ENCODE measurements around the gene CADM1.

Gene CADM1

GRCh38 chr11:115276799-115277198 lies 227.4 kb downstream of the CADM1 start:
- H3K27ac Mint-ChIP-seq: no peak overlapping the region
- no peak overlapping the region for H3K4me3 Mint-ChIP-seq
- H3K27me3 Mint-ChIP-seq: no peaks in the 10 kb centered on the region
- no peaks in the 10 kb centered on the region for H3K4me1 Mint-ChIP-seq (ENCODE audit: low read depth)
- intact Hi-C loops (cut with micrococcal nuclease): no loop called here
- no peaks in the 10 kb centered on the region for H3K9me3 Mint-ChIP-seq
- H3K36me3 Mint-ChIP-seq (ENCODE audit: low read depth): no peaks in the 10 kb centered on the region

DNA sequence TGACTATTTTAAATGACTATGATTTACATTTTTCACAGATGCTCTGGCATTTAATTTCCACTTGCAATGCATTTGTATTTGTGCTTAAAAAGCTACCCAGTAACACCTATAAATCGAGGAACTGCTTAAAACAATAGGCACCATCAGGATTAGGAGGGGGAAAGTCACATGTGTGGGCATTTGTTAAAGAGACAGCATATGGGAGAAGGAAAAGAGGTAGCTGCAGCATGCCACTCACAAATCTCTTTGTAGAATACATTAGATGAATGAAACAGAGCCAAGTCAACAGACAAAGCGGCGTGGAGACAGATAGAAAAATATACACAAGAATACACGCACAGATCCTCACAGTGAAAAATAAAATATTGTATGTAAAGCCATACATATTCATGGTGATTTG lies 228.0 kb downstream of the CADM1 start:
- H3K4me3 Mint-ChIP-seq: no peak overlapping the region
- intact Hi-C loops (cut with micrococcal nuclease): no loop called here
- H3K36me3 Mint-ChIP-seq (ENCODE audit: low read depth): no peaks in the 10 kb centered on the region
- no peaks in the 10 kb centered on the region for H3K4me1 Mint-ChIP-seq (ENCODE audit: low read depth)
- H3K27me3 Mint-ChIP-seq: no peaks in the 10 kb centered on the region
- H3K27ac Mint-ChIP-seq: no peak overlapping the region
- H3K9me3 Mint-ChIP-seq: no peaks in the 10 kb centered on the region

- no peaks in the 10 kb centered on the region for H3K4me1 Mint-ChIP-seq (ENCODE audit: low read depth)
- H3K36me3 Mint-ChIP-seq (ENCODE audit: low read depth): no peaks in the 10 kb centered on the region
- H3K27me3 Mint-ChIP-seq: no peaks in the 10 kb centered on the region
- no peaks in the 10 kb centered on the region for H3K9me3 Mint-ChIP-seq
- H3K27ac Mint-ChIP-seq: no peak overlapping the region
- intact Hi-C loops (cut with micrococcal nuclease): no loop called here
- no peak overlapping the region for H3K4me3 Mint-ChIP-seq
Observed at GRCh38 chr11:115275045-115275444, 229.2 kb downstream of the CADM1 start.

GRCh38 chr11:115272925-115273324 lies 231.3 kb downstream of the CADM1 start:
- no peaks in the 10 kb centered on the region for H3K9me3 Mint-ChIP-seq
- no peak overlapping the region for H3K4me3 Mint-ChIP-seq
- H3K36me3 Mint-ChIP-seq (ENCODE audit: low read depth): no peaks in the 10 kb centered on the region
- no peak overlapping the region for H3K27ac Mint-ChIP-seq
- no peaks in the 10 kb centered on the region for H3K27me3 Mint-ChIP-seq
- intact Hi-C loops (cut with micrococcal nuclease): no loop called here
- no peaks in the 10 kb centered on the region for H3K4me1 Mint-ChIP-seq (ENCODE audit: low read depth)

- intact Hi-C loops (cut with micrococcal nuclease): no loop called here
- H3K27ac Mint-ChIP-seq: no peak overlapping the region
- no peaks in the 10 kb centered on the region for H3K4me1 Mint-ChIP-seq (ENCODE audit: low read depth)
- no peak overlapping the region for H3K4me3 Mint-ChIP-seq
- no peaks in the 10 kb centered on the region for H3K27me3 Mint-ChIP-seq
- H3K36me3 Mint-ChIP-seq (ENCODE audit: low read depth): no peaks in the 10 kb centered on the region
- no peaks in the 10 kb centered on the region for H3K9me3 Mint-ChIP-seq
Observed at GRCh38 chr11:115271643-115272042, 232.6 kb downstream of the CADM1 start.

GRCh38 chr11:115269191-115269950 lies 234.8 kb downstream of the CADM1 start:
- Mint-ChIP-seq H3K4me3 (no peak overlapping the region), H3K4me1 (ENCODE audit: low read depth) (no peaks in the 10 kb centered on the region), H3K36me3 (ENCODE audit: low read depth) (no peaks in the 10 kb centered on the region), H3K27ac (no peak overlapping the region), H3K9me3 (no peaks in the 10 kb centered on the region), H3K27me3 (no peaks in the 10 kb centered on the region)
- intact Hi-C loops (cut with micrococcal nuclease): no loop called here

DNA sequence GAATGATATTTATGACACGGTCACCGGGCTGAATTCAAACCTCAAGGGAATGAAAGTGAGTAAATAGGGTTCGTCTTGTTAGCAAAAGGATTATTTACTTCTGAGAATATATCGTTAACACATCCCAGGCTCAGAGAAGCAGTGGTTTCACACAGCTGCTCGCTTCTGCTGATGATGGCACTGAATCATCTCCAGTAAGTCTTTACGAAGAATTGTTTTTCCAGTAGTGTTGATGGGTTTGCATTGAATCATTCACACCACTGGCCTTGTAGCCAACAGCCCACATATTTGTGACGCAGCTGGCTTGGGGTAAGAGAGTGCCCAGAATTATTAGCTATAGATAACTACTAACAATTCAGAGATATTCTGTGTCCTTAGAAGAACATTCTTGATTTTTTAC lies 236.3 kb downstream of the CADM1 start:
- intact Hi-C loops (cut with micrococcal nuclease): no loop called here
- no peaks in the 10 kb centered on the region for H3K9me3 Mint-ChIP-seq
- no peaks in the 10 kb centered on the region for H3K4me1 Mint-ChIP-seq (ENCODE audit: low read depth)
- H3K4me3 Mint-ChIP-seq: no peak overlapping the region
- H3K27me3 Mint-ChIP-seq: no peaks in the 10 kb centered on the region
- no peak overlapping the region for H3K27ac Mint-ChIP-seq
- no peaks in the 10 kb centered on the region for H3K36me3 Mint-ChIP-seq (ENCODE audit: low read depth)

DNA sequence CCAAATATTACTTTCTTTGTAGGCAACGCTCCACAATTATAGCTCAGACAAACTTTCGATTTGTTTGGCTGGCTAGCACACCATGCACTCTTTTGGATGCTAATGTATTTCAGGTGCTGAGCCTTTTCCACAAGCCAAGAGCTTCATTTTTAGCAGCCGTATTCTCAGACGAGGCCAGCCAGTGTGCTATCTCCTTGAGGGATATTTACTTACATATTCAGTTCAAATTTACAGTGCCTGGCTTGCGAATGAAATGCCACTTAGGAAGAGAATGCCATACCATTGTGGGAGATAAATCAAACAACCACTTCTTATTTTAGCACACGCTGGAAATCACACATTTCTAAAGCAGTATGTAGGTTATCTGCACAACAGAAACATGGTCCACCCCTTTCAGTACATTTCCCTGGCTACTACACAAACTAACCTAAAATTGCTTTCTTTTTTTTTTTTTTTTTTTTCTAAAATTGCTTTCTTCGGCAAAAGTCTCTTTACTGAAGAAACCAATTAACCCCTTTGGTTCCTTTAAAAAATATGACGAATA lies 236.9 kb downstream of the CADM1 start:
- intact Hi-C loops (cut with micrococcal nuclease): no loop called here
- Mint-ChIP-seq H3K27ac (no peak overlapping the region), H3K36me3 (ENCODE audit: low read depth) (no peaks in the 10 kb centered on the region), H3K9me3 (no peaks in the 10 kb centered on the region), H3K27me3 (no peaks in the 10 kb centered on the region), H3K4me3 (no peak overlapping the region), H3K4me1 (ENCODE audit: low read depth) (no peaks in the 10 kb centered on the region)

GRCh38 chr11:115266066-115266639 lies 238.1 kb downstream of the CADM1 start:
- Mint-ChIP-seq H3K4me1 (ENCODE audit: low read depth) (no peaks in the 10 kb centered on the region), H3K27me3 (no peaks in the 10 kb centered on the region), H3K27ac (no peak overlapping the region), H3K9me3 (no peaks in the 10 kb centered on the region), H3K36me3 (ENCODE audit: low read depth) (no peaks in the 10 kb centered on the region), H3K4me3 (no peak overlapping the region)
- intact Hi-C loops (cut with micrococcal nuclease): no loop called here

DNA sequence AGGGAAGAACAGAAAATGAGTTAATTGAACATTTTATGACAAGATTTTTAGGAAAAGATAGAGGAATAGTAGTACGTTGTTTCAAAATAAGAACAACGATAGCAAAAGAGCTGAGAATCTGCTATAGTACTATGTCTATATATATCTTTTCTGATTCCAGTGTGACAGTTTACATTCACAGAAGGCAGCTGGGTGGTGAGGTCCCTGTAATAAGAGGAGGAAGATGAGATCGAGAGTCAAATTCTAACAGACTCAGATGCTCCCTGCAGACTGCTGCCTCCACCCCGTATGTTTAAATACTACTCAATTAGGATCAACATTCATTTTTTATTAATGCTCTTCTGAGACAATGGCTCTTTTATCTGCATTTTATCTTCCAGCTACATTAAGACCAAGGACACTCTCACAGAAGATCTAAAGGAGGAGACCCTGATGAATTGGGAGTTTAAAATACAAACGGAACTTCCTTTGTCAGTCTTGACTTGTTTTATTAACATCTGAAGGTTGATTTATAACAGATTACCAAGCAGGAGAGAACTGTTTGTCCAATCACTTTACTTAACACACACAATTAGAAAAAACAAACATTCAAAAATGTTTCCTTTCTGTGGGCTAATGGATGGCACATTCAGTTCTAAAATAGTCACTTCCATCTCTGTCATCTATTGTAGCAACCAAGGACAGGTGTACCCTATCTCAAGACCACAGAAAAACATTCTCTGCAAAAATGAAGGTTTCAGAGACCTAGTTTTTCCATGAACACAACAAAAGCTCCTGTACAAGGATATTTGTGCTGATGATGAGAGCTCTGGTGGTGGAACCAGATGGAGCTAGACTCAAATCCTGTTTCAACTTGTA lies 240.2 kb downstream of the CADM1 start:
- H3K27ac Mint-ChIP-seq: no peak overlapping the region
- H3K4me1 Mint-ChIP-seq (ENCODE audit: low read depth): no peaks in the 10 kb centered on the region
- H3K4me3 Mint-ChIP-seq: no peak overlapping the region
- no peaks in the 10 kb centered on the region for H3K36me3 Mint-ChIP-seq (ENCODE audit: low read depth)
- no peaks in the 10 kb centered on the region for H3K9me3 Mint-ChIP-seq
- intact Hi-C loops (cut with micrococcal nuclease): no loop called here
- no peaks in the 10 kb centered on the region for H3K27me3 Mint-ChIP-seq

- intact Hi-C loops (cut with micrococcal nuclease): no loop called here
- Mint-ChIP-seq H3K27ac (no peak overlapping the region), H3K9me3 (no peaks in the 10 kb centered on the region), H3K4me3 (no peak overlapping the region), H3K27me3 (no peaks in the 10 kb centered on the region), H3K36me3 (ENCODE audit: low read depth) (no peaks in the 10 kb centered on the region), H3K4me1 (ENCODE audit: low read depth) (no peaks in the 10 kb centered on the region)
Observed at GRCh38 chr11:115258216-115258615, 246.0 kb downstream of the CADM1 start.

GRCh38 chr11:115257678-115258077 lies 246.5 kb downstream of the CADM1 start:
- H3K27me3 Mint-ChIP-seq: no peaks in the 10 kb centered on the region
- H3K27ac Mint-ChIP-seq: no peak overlapping the region
- intact Hi-C loops (cut with micrococcal nuclease): no loop called here
- H3K4me1 Mint-ChIP-seq (ENCODE audit: low read depth): no peaks in the 10 kb centered on the region
- H3K36me3 Mint-ChIP-seq (ENCODE audit: low read depth): no peaks in the 10 kb centered on the region
- H3K4me3 Mint-ChIP-seq: no peak overlapping the region
- no peaks in the 10 kb centered on the region for H3K9me3 Mint-ChIP-seq

- Mint-ChIP-seq H3K27me3 (no peaks in the 10 kb centered on the region), H3K4me1 (ENCODE audit: low read depth) (no peaks in the 10 kb centered on the region), H3K27ac (no peak overlapping the region), H3K4me3 (no peak overlapping the region), H3K9me3 (no peaks in the 10 kb centered on the region), H3K36me3 (ENCODE audit: low read depth) (no peaks in the 10 kb centered on the region)
- intact Hi-C loops (cut with micrococcal nuclease): no loop called here
Observed at GRCh38 chr11:115257270-115257669, 246.9 kb downstream of the CADM1 start.

All from dendritic cell treated with granulocyte-macrophage colony-stimulating factor and Interleukin-4, amounts not matched to agents 40 ng/mL and 50 ng/mL, for 4 days (primary cell).